Stimulated activated CD8-positive, alpha-beta memory T cell treated with anti-CD3 and anti-CD28 coated beads, Interleukin-7, amount 100 ng/mL, for 48 hours (primary cell): ENCODE results near the gene BLOC1S3.

Experiments used
- DNase-seq, 2 donors: peaks; one replicate each; pipeline ENCODE4 v3.0.0-alpha.2; 2020; ENCODE audit warnings: low read depth in 1 of 2; ENCODE audit errors: extremely low read depth in 1 of 2

BLOC1S3 gene

DNA sequence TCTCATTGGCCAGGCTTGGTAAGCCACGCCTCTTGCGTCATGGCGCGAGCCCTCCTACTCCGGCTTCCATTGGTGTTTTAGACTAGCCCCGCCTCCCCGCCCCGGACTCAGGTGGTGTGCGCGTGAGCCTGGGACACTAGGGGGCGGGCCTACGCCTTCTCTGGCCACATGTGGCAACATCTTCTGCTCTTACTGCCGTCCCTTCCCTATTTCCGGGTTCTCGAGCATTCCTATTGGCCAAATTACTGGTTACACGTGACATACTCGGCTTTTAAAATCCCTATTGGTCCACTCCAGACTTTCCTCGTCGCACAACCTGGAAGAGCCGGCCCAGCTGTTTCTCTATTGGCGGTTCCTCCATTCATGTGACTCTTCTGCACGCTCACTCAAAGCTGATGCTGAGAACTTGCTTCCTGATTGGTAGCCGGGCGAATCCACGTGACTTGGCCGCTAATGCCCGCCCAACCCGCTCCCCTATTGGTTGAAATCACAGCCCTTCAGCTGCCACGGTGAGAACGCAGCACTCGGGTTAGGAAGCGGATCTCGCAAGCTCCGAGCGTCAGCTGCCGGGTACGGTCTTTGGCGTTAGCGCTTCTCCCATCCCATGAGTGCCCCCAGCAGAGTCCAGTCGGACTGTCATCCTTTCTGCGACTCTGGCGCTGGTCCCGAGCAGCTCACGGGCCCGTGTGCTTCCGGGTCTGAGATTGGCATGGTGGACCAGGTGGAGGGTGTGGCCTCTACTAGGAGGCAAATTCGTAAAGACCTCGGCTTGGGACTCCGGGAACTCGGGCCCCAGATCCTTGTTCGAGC is at the start of gene BLOC1S3:
BLOC1S3 (plus strand) TSS at position 523 of the 810 bp plus-strand sequence. CDS start 513 bp downstream, outside the sequence.
- DNase-seq, result peak; percentile 98 to 100

DNA sequence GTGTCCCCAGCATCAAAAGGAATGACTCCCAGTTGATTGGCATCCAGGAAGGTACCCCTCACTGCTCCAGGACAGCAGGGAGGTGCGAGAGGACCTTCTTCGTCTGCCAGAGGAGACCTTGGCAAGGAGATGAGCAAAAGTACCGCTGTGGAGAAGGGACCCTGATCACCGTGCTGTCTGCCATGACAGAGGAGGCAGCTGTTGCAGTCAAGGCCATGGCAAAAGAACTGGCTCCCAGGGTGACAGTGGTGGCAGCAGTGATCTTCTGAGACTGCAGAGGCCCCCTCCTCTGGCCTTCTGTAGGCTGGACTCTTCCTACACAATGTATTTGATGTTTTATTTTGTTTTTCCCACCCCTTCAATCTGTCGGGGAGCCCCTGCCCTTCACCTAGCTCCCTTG is 49.8 kb upstream of the BLOC1S3 start:
- DNase-seq, result no peak

GRCh38 chr19:45130236-45130635 is 48.3 kb upstream of the BLOC1S3 start:
- DNase-seq, result no peak

- DNase-seq, result no peak
Measured at GRCh38 chr19:45130888-45131615, 47.5 kb upstream of the BLOC1S3 start.

- no peak for DNase-seq
Measured at GRCh38 chr19:45133661-45134060, 44.9 kb upstream of the BLOC1S3 start.

DNA sequence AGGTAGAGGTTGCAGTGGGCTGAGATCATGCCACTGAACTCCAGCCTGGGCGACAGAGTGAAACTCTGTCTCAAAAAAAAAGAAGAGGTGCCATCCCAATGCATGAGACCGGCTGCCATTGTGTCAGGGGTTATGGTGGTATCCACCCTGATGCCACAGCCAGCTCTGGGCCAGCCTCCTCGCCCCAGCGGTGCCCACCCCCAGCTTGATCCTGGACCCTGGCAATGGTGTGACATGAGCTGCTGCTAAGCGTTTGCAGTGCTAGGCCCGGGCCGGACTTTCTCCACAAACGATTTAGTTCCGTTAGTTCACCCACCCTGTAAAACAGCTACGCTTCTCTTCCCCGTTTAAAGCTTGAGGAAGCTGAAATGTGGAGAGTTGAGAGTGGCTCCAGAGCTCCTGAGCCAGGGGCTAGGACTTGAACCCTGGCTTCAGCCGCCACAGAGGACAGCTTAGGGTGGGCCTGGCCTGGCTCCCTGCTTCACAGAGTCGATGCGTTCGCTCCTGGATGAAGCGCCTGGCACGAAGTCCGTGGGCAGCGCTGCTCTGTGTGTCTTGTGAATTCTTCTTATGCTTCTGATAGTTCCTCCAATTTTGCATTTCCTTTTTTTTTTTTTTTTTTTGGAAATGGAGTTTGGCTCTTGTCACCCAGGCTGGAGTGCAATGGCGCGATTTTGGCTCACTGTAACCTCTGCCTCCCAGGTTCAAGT is 43.3 kb upstream of the BLOC1S3 start:
- DNase-seq, result no peak

GRCh38 chr19:45136507-45137178 is 41.9 kb upstream of the BLOC1S3 start:
- no peak for DNase-seq

DNA sequence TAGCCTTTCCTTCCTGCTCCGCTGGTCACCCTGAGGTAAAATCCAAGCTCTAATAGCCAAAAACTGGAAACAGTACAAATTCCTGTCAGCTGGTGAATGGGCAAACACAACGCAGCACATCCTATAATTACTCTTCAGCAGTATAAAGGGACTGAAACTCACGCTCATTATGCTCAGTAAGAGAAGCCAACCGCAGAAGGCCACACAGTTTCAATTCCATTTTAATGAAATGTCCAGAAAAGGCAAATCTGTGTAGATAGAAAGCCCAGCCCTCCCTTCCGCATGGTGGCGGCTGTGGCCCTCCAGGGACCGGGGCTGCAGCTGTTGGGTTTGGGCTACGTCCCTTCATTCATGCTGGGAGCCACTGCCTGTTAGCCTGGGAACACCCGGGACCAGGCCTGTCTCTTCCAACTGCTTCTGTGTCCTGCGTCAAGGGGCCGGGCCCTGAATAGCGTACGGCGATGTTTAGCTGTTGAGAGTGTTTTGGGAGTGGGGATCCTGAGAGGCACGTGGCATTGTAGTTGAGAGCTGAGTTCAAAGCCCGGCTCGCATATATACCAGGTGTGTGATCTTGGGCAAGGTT is 41.3 kb upstream of the BLOC1S3 start:
- DNase-seq, result no peak

GRCh38 chr19:45138303-45138751 is 40.3 kb upstream of the BLOC1S3 start:
- no peak for DNase-seq

GRCh38 chr19:45139286-45140143 is 39.1 kb upstream of the BLOC1S3 start:
- DNase-seq, result no peak

DNA sequence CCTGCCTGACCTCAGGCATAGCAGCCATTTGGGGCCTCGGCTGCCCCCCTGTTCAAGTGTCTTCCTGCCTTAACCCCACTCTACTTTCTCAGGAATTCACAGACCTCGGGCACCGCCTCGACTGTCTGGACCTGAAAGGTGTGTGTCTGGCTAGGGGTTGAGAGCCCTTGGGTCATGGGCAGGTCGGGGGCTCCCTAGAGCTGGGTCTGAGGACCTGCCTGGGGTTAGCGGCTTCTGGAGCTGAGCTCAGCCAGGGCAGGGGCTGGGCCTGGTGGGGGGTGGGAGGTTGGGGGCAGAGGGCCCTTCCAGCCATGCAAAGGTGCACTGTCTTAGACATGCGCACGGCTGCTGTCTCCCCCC is 38.5 kb upstream of the BLOC1S3 start:
- no peak for DNase-seq

- no peak for DNase-seq
Measured at GRCh38 chr19:45140533-45140932, 38.1 kb upstream of the BLOC1S3 start.

- DNase-seq, result no peak
Measured at GRCh38 chr19:45141203-45141900, 37.2 kb upstream of the BLOC1S3 start.

DNA sequence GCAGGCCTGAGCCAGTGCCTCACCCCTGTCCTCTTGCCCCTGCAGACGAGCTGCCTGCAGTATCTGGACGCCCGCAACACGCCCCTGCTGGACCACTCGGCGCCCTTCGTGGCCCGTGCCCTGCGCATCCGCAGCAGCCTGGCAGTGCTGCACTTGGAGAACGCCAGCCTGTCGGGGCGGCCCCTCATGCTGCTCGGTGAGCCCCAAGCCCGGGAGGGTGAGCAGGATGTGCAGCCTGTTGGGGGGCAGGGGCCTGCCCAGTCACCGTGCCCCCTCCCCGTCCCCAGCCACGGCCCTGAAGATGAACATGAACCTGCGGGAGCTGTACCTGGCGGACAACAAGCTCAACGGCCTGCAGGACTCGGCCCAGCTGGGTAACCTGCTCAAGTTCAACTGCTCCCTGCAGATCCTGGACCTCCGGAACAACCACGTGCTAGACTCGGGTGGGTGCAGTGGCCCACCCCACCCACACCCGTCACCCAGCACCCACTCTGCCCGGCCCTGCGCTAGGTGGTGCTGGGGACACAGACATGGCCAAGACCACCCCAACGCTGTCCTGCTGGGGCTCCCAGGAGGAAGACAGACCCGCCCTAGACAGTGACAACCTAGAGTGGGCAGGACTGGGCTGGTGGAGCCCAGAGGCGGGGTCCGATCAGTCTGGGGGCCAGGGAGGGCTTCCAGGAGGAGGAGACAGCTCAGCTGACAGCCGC is 36.4 kb upstream of the BLOC1S3 start:
- no peak for DNase-seq

GRCh38 chr19:45142726-45143110 is 35.9 kb upstream of the BLOC1S3 start:
- DNase-seq, result no peak

GRCh38 chr19:45144431-45145269 is 33.9 kb upstream of the BLOC1S3 start:
- no peak for DNase-seq
